ENCODE measurements around the gene BCAS1.

DNA sequence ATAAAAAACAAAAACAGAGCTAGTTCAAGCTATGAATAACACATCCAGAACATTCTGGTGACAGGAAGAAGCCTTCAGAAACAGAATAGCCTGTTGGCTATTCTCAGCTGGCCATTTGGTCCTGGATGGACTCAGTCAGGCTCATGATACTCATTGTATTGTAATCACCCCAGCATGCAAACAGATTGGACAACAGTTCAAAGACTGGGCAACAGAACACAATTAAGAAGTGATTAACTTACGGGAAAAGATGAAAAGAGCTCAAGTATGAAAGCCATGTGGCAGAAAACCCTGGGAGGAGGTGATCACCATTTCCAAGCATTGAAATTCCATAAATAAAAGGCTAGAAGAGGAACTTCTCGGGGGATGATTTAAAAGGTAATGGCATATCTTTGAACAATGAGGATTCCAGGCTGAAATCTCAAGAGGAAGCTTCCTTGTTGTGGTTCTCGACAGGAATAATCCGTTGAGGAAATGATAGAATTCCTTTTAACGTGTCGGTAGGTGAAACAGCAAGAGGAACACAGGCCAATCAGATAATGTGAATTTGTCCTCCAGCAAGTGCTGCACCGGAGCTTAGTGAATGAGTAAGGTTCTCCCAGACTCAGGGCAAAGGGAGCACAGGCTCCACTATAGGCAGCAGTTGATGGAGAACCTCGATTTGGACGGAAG, 172.4 kb downstream of the BCAS1 start:
- TF ChIP-seq RUNX3 (IDR thresholded peaks at IDR 0.05; ENCODE audit: low read length) (no peak), EP300 (IDR thresholded peaks at IDR 0.05; ENCODE audit: borderline replicate concordance in 1 of 2, control insufficient read depth in 1 of 2, low read depth in 2 of 2, low read length in 2 of 2) (no peak), CHD2 (IDR thresholded peaks at IDR 0.05; ENCODE audit: borderline replicate concordance, low read depth, low read length) (no peak)
- TF ChIP-seq, protein P1, sequence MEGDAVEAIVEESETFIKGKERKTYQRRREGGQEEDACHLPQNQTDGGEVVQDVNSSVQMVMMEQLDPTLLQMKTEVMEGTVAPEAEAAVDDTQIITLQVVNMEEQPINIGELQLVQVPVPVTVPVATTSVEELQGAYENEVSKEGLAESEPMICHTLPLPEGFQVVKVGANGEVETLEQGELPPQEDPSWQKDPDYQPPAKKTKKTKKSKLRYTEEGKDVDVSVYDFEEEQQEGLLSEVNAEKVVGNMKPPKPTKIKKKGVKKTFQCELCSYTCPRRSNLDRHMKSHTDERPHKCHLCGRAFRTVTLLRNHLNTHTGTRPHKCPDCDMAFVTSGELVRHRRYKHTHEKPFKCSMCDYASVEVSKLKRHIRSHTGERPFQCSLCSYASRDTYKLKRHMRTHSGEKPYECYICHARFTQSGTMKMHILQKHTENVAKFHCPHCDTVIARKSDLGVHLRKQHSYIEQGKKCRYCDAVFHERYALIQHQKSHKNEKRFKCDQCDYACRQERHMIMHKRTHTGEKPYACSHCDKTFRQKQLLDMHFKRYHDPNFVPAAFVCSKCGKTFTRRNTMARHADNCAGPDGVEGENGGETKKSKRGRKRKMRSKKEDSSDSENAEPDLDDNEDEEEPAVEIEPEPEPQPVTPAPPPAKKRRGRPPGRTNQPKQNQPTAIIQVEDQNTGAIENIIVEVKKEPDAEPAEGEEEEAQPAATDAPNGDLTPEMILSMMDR (IDR thresholded peaks at IDR 0.05 in 2 of 3, conservative IDR thresholded peaks at IDR 0.05 in 1 of 3; ENCODE audit: control insufficient read depth in 2 of 3, extremely low read depth in 1 of 3, insufficient read depth in 1 of 3, low read depth in 3 of 3, low read length in 3 of 3), result no peak
